SK-N-SH (cell line): Measurements from ENCODE around the gene LPIN1.

ENCODE experiments used
- CHD2 ChIP-seq: fragments of 150-350 bp; IDR thresholded peaks from 2 replicates; pipeline ENCODE4 v1.6.1; 2018; ENCODE audit warnings: low read length; ENCODE audit not compliant: partially characterized antibody
- CTCF ChIP-seq: fragments of 200-600 bp; sonication (generic); IDR thresholded peaks from 2 replicates; pipeline ENCODE4 v1.6.1; 2017; ENCODE audit warnings: antibody characterized with exemption, mild to moderate bottlenecking, moderate library complexity
- GABPA ChIP-seq: IDR thresholded peaks from 2 replicates; pipeline ENCODE4 v1.4.0; 2012; ENCODE audit warnings: low read depth, mild to moderate bottlenecking
- JUND ChIP-seq: IDR thresholded peaks from 2 replicates; pipeline ENCODE4 v1.4.0; 2012
- NRF1 ChIP-seq: IDR thresholded peaks from 2 replicates; pipeline ENCODE4 v1.6.1; 2012; ENCODE audit warnings: low read depth, mild to moderate bottlenecking, low read length
- POLR2AphosphoS5 ChIP-seq: IDR thresholded peaks from 2 replicates; pipeline ENCODE4 v1.6.1; 2012; ENCODE audit warnings: low read depth, low read length
- REST ChIP-seq: IDR thresholded peaks from 2 replicates; pipeline ENCODE4 v1.6.1; 2012; ENCODE audit warnings: mild to moderate bottlenecking, low read depth, low read length, moderate library complexity
- RFX5 ChIP-seq: IDR thresholded peaks from 2 replicates; pipeline ENCODE4 v1.6.1; 2012; ENCODE audit warnings: mild to moderate bottlenecking, improper control_type of control experiment, low read length
- TCF12 ChIP-seq: IDR thresholded peaks from 2 replicates; pipeline ENCODE4 v1.4.0; 2012
- TF ChIP-seq, protein P1 (sequence below): IDR thresholded peaks from 2 replicates; pipeline ENCODE4 v1.4.0; 2012; ENCODE audit warnings: low read depth, borderline replicate concordance
- TF ChIP-seq, protein P2 (sequence below): fragments of 150-350 bp; IDR thresholded peaks from 2 replicates; pipeline ENCODE4 v1.6.1; 2017; ENCODE audit warnings: antibody characterized with exemption, low read length, low read depth, borderline replicate concordance

GRCh38 chr2:11871421-11871820 is 125.0 kb downstream of the LPIN1 start:
- no peak for TF ChIP-seq CTCF
- no peak for TF ChIP-seq REST
- no peak for TF ChIP-seq NRF1
- TF ChIP-seq GABPA, result no peak
- no peak for TF ChIP-seq POLR2AphosphoS5
- TF ChIP-seq RFX5, result no peak
- no peak for TF ChIP-seq TCF12
- no peak for TF ChIP-seq JUND
- TF ChIP-seq, protein P1, sequence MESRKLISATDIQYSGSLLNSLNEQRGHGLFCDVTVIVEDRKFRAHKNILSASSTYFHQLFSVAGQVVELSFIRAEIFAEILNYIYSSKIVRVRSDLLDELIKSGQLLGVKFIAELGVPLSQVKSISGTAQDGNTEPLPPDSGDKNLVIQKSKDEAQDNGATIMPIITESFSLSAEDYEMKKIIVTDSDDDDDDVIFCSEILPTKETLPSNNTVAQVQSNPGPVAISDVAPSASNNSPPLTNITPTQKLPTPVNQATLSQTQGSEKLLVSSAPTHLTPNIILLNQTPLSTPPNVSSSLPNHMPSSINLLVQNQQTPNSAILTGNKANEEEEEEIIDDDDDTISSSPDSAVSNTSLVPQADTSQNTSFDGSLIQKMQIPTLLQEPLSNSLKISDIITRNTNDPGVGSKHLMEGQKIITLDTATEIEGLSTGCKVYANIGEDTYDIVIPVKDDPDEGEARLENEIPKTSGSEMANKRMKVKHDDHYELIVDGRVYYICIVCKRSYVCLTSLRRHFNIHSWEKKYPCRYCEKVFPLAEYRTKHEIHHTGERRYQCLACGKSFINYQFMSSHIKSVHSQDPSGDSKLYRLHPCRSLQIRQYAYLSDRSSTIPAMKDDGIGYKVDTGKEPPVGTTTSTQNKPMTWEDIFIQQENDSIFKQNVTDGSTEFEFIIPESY, result no peak
- TF ChIP-seq, protein P2, sequence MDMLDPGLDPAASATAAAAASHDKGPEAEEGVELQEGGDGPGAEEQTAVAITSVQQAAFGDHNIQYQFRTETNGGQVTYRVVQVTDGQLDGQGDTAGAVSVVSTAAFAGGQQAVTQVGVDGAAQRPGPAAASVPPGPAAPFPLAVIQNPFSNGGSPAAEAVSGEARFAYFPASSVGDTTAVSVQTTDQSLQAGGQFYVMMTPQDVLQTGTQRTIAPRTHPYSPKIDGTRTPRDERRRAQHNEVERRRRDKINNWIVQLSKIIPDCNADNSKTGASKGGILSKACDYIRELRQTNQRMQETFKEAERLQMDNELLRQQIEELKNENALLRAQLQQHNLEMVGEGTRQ, result no peak
- TF ChIP-seq CHD2, result no peak
